Endothelial cell of umbilical vein (primary cell): ENCODE measurements around the gene HOXD8. TPM values are rescaled to one million over a fixed set of nuclear protein-coding genes. Genes with fewer than 3 reads are reported as not detected.

Experiments
- BruUV-seq: library from RNA; stranded (reverse); fragments of 400-500 nt; replicated peaks from 2 replicates; lab custom pipeline; 2021; lab: Mats Ljungman, UMichigan
- CTCF ChIA-PET: fragments of 300-600, 350-600 bp; sonication (Branson Sonifier 250); formaldehyde crosslinking; loops from one replicate; lab custom pipeline; 2021; ENCODE audit warnings: antibody characterized with exemption, inconsistent platforms; lab: Charles Lee
- POLR2A ChIA-PET: fragments of 300-600, 350-600 bp; sonication (Branson Sonifier 250); formaldehyde crosslinking; loops from one replicate; lab custom pipeline; 2021; ENCODE audit warnings: antibody characterized with exemption, inconsistent platforms; lab: Charles Lee
- DNase-seq: peaks from one replicate; pipeline ENCODE4 v3.0.0-alpha.2; 2011; ENCODE audit warnings: low read depth, low spot score
- FAIRE-seq: peaks from 2 replicates; lab custom pipeline; 2011; peaks lifted over from hg19 to GRCh38; lab: Jason Lieb, UNC
- H2AFZ ChIP-seq: 2 replicates; pipeline ENCODE4 v1.6.0; 2012; ENCODE audit warnings: low read depth, low read length, control low read depth, inconsistent platforms
- H3K27ac ChIP-seq: 2 replicates; pipeline ENCODE4 v1.5.1; 2011; ENCODE audit warnings: low read depth, mild to moderate bottlenecking, control low read depth, low read length, moderate library complexity; ENCODE audit not compliant: insufficient read depth
- H3K27me3 ChIP-seq, 2 experiments: 2 replicates each; pipeline versions ENCODE4 v1.6.0 to v1.6.1; 2011; ENCODE audit warnings: low read length in 2 of 2, mixed read lengths in 1 of 2; ENCODE audit not compliant: control insufficient read depth in 2 of 2, insufficient read depth in 2 of 2
- H3K36me3 ChIP-seq, 2 experiments: 2 replicates in 1 of 2; 3 replicates in 1 of 2; pipeline ENCODE4 v1.5.1; 2011; ENCODE audit warnings: low read length in 2 of 2, mild to moderate bottlenecking in 1 of 2, moderate library complexity in 1 of 2; ENCODE audit not compliant: control insufficient read depth in 2 of 2, insufficient read depth in 2 of 2; ENCODE audit errors: extremely low read depth in 1 of 2
- H3K4me1 ChIP-seq: 3 replicates; pipeline ENCODE4 v1.5.1; 2011; ENCODE audit warnings: mild to moderate bottlenecking, low read length; ENCODE audit not compliant: control insufficient read depth, insufficient read depth; ENCODE audit errors: extremely low read depth
- H3K4me2 ChIP-seq: 2 replicates; pipeline ENCODE4 v1.6.1; 2011; ENCODE audit warnings: low read length, control low read depth, mixed read lengths; ENCODE audit not compliant: insufficient read depth
- H3K4me3 ChIP-seq, 3 experiments: fragments of 200-600 bp in 1 of 3; sonication (generic), shearing (Covaris generic) in 1 of 3; replicated peaks in 1 of 3; 2 replicates each; pipeline ENCODE4 v1.5.1; 2011 to 2016; ENCODE audit warnings: control low read depth in 3 of 3, low read length in 3 of 3, mild to moderate bottlenecking in 2 of 3, inconsistent platforms in 1 of 3, low read depth in 1 of 3, moderate library complexity in 1 of 3; ENCODE audit not compliant: insufficient read depth in 1 of 3
- H3K79me2 ChIP-seq: 2 replicates; pipeline ENCODE4 v1.6.0; 2012; ENCODE audit warnings: low read length, inconsistent platforms; ENCODE audit not compliant: control insufficient read depth, insufficient read depth
- H3K9ac ChIP-seq: replicated peaks from 2 replicates; pipeline ENCODE3; 2011; ENCODE audit warnings: low read length, control low read depth; ENCODE audit not compliant: insufficient read depth; ENCODE audit errors: extremely low read depth
- H3K9me1 ChIP-seq: replicated peaks from 3 replicates; pipeline ENCODE4 v1.6.0; 2011; ENCODE audit warnings: mild to moderate bottlenecking, low read length; ENCODE audit not compliant: control insufficient read depth, insufficient read depth; ENCODE audit errors: extremely low read depth
- H3K9me3 ChIP-seq: replicated peaks from 2 replicates; pipeline ENCODE4 v1.5.1; 2012; ENCODE audit warnings: low read length, inconsistent platforms; ENCODE audit not compliant: control insufficient read depth, insufficient read depth
- H4K20me1 ChIP-seq: replicated peaks from 2 replicates; pipeline ENCODE3; 2011; ENCODE audit warnings: mild to moderate bottlenecking, low read length; ENCODE audit not compliant: control insufficient read depth, insufficient read depth; ENCODE audit errors: extremely low read depth
- CTCF ChIP-seq, 2 donors: IDR thresholded peaks; 1 replicate in 1 of 2; 2 replicates in 1 of 2; pipeline ENCODE4 v1.5.1; 2011; ENCODE audit warnings: low read length in 2 of 2, mild to moderate bottlenecking in 2 of 2, moderate library complexity in 2 of 2, control low read depth in 1 of 2, inconsistent platforms in 1 of 2, low read depth in 1 of 2; ENCODE audit not compliant: insufficient read depth in 1 of 2; ENCODE audit errors: extremely low read depth in 1 of 2
- EZH2 ChIP-seq: IDR thresholded peaks from 2 replicates; pipeline ENCODE4 v1.6.1; 2012; ENCODE audit warnings: borderline replicate concordance, low read depth, mild to moderate bottlenecking, moderate library complexity, low read length, inconsistent platforms; ENCODE audit not compliant: severe bottlenecking
- FOS ChIP-seq: IDR thresholded peaks from 2 replicates; pipeline ENCODE4 v1.6.1; 2011; ENCODE audit warnings: mild to moderate bottlenecking, low read length, moderate library complexity, borderline replicate concordance; ENCODE audit not compliant: insufficient read depth
- GATA2 ChIP-seq: IDR thresholded peaks from 2 replicates; pipeline ENCODE4 v1.7.0; 2011; ENCODE audit warnings: low read depth, mild to moderate bottlenecking, moderate library complexity, mixed read lengths, low read length; ENCODE audit not compliant: insufficient read length, insufficient read depth
- JUN ChIP-seq: IDR thresholded peaks from 2 replicates; pipeline ENCODE4 v1.6.1; 2011; ENCODE audit warnings: borderline replicate concordance, low read depth; ENCODE audit not compliant: insufficient read length, insufficient read depth
- MYC ChIP-seq: IDR thresholded peaks from one replicate; pipeline ENCODE4 v1.6.1; 2011; ENCODE audit warnings: mild to moderate bottlenecking, low read depth, low read length
- POLR2A ChIP-seq: IDR thresholded peaks from 2 replicates; pipeline ENCODE4 v1.6.1; 2012; ENCODE audit warnings: low read depth, mild to moderate bottlenecking, control low read depth, low read length
- POLR2AphosphoS5 ChIP-seq: IDR thresholded peaks from 2 replicates; pipeline ENCODE4 v1.6.1; 2012; ENCODE audit warnings: low read depth, mild to moderate bottlenecking, control low read depth, low read length, moderate library complexity; ENCODE audit not compliant: insufficient read depth
- dilution Hi-C: fragments of 300-500 bp; cut with MboI; formaldehyde crosslinking; loops from one replicate; pipeline ENCODE4 v1.15.0; 2019; ENCODE audit warnings: low sequenced_read_pairs; ENCODE audit not compliant: extremely low pct_ligation_motif_present
- intact Hi-C: fragments of 100-400 bp; cut with micrococcal nuclease; formaldehyde crosslinking; loops from one replicate; pipeline ENCODE4 v1.10.0; 2022
- polyA plus RNA-seq, 4 experiments: library from polyadenylated mRNA; depleted of rRNA in 3 of 4; stranded (reverse) in 3 of 4; unstranded in 1 of 4; fragments of >200 nt; gene quantifications; 2 replicates each; pipeline versions ENCODE4 v1.2.1 to v1.2.3, GENCODE V29; 2011 to 2012; ENCODE audit warnings: missing spikeins in 1 of 4
- total RNA-seq: library from RNA; stranded (reverse); gene quantifications from 2 replicates; pipeline ENCODE4 v1.2.3, GENCODE V29; 2021
- TF ChIP-seq, protein P1 (sequence below): IDR thresholded peaks from 2 replicates; pipeline ENCODE4 v1.6.1; 2011; ENCODE audit not compliant: insufficient read depth, insufficient read length

The HOXD8 gene
- total and polyA plus RNA-seq, 2 donors (not counting 3 experiments of a cell fraction or from before 2014, with no cell fraction given): 6.4 to 15.6 TPM

DNA sequence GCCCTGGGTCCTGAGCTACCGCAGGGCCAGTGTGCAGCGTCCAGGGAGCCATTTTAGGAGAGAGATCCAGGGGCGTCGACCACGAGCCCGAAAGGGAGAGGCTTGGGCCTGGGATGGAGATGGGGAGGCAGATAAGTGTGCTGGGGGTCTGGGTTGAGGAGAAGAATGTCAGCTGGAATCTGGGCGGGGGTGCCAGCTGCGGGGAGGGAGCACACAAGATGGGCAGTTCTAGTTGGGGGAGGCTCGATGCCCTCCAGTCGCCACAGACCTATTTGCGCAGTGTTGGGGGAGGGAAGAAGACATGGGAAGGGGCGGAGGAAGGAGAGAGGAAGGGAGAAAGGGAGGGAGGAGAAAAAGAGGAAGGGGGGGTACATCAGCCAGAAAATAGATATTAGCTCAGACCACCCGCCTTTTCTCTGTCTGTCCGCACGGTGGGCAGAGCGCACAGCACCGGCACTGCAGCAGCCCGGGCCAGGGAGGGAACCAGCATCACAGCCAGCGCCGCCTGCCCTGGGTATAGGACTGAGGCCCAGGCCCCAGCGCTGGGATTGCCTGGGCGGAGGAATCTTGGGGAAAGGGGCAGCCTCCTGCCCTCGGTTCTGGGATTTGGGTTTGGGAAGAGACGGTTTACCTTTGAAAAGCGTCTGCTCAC is 24.3 kb upstream of the HOXD8 start:
- H3K9me3 ChIP-seq: no peaks in the 10 kb centered on the region
- TF ChIP-seq, protein P1, sequence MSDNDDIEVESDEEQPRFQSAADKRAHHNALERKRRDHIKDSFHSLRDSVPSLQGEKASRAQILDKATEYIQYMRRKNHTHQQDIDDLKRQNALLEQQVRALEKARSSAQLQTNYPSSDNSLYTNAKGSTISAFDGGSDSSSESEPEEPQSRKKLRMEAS: no peak
- TF ChIP-seq POLR2A (no peak), POLR2AphosphoS5 (no peak), EZH2 (no peak), FOS (no peak), CTCF (IDR thresholded peaks at IDR 0.05; ENCODE audit: extremely low read depth in 1 of 2, insufficient read depth in 1 of 2, low read depth in 1 of 2, low read length in 2 of 2) (no peak), MYC (no peak), JUN (no peak), GATA2 (no peak)
- DNase-seq (no peak), FAIRE-seq (no peak)
- CTCF ChIA-PET: interaction anchor here (0.8 to 1.6 kb wide), 7 partner anchors 11 to 854 kb away, joined by 3 to 6 read pairs (median 4); no protein-coding TSS in a partner anchor
- dilution Hi-C loops (no loop called here), intact Hi-C loops (no loop called here)
- H3K9me1 ChIP-seq: no peaks in the 10 kb centered on the region
- H3K4me2 ChIP-seq: no peak overlapping the region
- H3K9ac ChIP-seq: no peak overlapping the region
- H4K20me1 ChIP-seq: no peaks in the 10 kb centered on the region
- no peak overlapping the region for H3K27ac ChIP-seq
- no peaks in the 10 kb centered on the region for H3K36me3 ChIP-seq
- H3K4me1 ChIP-seq: no peaks in the 10 kb centered on the region
- no peaks in the 10 kb centered on the region for H3K79me2 ChIP-seq
- POLR2A ChIA-PET: no interaction called here
- no peak overlapping the region for H2AFZ ChIP-seq
- H3K27me3 ChIP-seq: peaks cover 86 to 96% of the 10 kb centered on the region in 2 experiments
- H3K4me3 ChIP-seq: no peak overlapping the region
- no TSS peak for BruUV-seq
